OCI-LY7 (cell line): ENCODE data around the gene IRX5.
A peak's percentile ranks its signal among the peaks of the same experiment; 100 is the strongest.

ENCODE experiments used
- EZH2phosphoT487 ChIP-seq: fragments of 200-600 bp; sonication (generic); IDR thresholded peaks from 2 replicates; pipeline ENCODE4 v1.6.1; 2018; ENCODE audit warnings: low read depth, borderline replicate concordance, mild to moderate bottlenecking, mixed run types, antibody characterized with exemption, low read length, moderate library complexity, mixed read lengths
- TF ChIP-seq, protein P1 (sequence below): fragments of 200-600 bp; sonication (generic); conservative IDR thresholded peaks from 2 replicates; pipeline ENCODE4 v1.5.1; 2014; ENCODE audit warnings: mild to moderate bottlenecking, antibody characterized with exemption, low read length, moderate library complexity, mixed read lengths

DNA sequence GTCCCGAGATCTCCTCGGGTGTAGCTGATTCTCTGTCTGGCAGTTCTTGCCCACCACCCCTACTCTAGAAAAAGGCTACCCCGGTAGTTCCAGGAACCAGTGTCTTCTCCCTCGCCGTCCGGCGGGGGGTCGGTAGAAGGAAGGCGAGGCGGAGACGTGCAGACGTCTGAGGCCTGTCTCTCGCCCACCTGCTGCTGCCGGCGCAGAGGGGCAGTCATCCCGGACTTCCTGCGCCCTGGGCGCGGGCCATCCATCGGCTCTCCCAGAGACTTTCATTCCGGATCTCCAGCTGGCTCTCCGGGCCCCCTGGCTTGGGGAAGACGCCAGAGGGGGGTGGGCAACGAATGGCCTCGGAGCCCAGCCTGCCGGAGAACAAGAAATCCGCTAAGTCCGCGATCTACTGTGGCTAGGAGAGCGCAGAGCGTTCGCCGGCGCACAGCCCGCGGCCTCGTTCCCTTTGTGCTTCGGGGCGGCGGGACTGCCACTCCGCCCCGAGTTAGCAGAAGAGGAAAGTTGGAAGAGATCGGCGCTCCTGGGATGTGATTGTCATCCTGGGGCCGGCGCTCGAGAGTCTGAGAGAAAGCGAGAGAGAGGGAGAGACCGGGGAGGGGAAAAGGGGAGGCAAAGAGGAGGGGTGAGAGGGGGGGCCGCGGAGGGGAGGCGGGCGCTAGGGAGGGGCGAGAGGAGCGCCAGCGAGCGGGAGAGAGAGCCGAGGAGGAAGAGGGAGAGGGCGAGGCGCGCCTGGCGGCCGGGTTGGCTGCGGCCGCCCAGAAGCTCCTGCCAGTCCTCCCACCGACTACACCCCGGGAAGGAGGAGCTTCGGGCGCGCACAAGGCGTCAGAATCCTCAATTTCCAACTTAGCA, at the start of gene IRX5:
- TF ChIP-seq, protein P1, sequence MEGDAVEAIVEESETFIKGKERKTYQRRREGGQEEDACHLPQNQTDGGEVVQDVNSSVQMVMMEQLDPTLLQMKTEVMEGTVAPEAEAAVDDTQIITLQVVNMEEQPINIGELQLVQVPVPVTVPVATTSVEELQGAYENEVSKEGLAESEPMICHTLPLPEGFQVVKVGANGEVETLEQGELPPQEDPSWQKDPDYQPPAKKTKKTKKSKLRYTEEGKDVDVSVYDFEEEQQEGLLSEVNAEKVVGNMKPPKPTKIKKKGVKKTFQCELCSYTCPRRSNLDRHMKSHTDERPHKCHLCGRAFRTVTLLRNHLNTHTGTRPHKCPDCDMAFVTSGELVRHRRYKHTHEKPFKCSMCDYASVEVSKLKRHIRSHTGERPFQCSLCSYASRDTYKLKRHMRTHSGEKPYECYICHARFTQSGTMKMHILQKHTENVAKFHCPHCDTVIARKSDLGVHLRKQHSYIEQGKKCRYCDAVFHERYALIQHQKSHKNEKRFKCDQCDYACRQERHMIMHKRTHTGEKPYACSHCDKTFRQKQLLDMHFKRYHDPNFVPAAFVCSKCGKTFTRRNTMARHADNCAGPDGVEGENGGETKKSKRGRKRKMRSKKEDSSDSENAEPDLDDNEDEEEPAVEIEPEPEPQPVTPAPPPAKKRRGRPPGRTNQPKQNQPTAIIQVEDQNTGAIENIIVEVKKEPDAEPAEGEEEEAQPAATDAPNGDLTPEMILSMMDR = peak; percentile 48
- no peak for TF ChIP-seq EZH2phosphoT487
